Measurements from ENCODE around the gene GSS. TPM values are rescaled to one million over a fixed set of nuclear protein-coding genes. Genes with fewer than 3 reads are reported as not detected.

Gene GSS
- total and polyA plus RNA-seq, 2 donors (not counting 3 experiments of a cell fraction or from before 2014, with no cell fraction given): 47.9 to 65.1 TPM

GRCh38 chr20:34987288-34988190 is 31.9 kb upstream of the GSS start:
- no peak for TF ChIP-seq GATA2 (IDR thresholded peaks at IDR 0.05; ENCODE audit: insufficient read depth, insufficient read length, low read depth, low read length)
- TF ChIP-seq JUN (IDR thresholded peaks at IDR 0.05; ENCODE audit: borderline replicate concordance, insufficient read depth, insufficient read length, low read depth): no peak
- no peak for TF ChIP-seq EZH2 (IDR thresholded peaks at IDR 0.05; ENCODE audit: borderline replicate concordance, low read depth, low read length, severe bottlenecking)
- TF ChIP-seq POLR2AphosphoS5 (IDR thresholded peaks at IDR 0.05; ENCODE audit: insufficient read depth, low read depth, low read length): no peak
- TF ChIP-seq POLR2A (IDR thresholded peaks at IDR 0.05; ENCODE audit: low read depth, low read length): no peak
- no peak for TF ChIP-seq MAX (IDR thresholded peaks at IDR 0.05; ENCODE audit: insufficient read depth, insufficient read length)
- TF ChIP-seq MYC (IDR thresholded peaks at IDR 0.05; ENCODE audit: low read depth, low read length): no peak
- no peak for TF ChIP-seq CTCF (IDR thresholded peaks at IDR 0.05; ENCODE audit: extremely low read depth in 1 of 2, insufficient read depth in 1 of 2, low read depth in 1 of 2, low read length in 2 of 2)
- no peak for TF ChIP-seq FOS (IDR thresholded peaks at IDR 0.05; ENCODE audit: borderline replicate concordance, insufficient read depth, low read length)
- Histone ChIP-seq H3K4me2 (ENCODE audit: insufficient read depth, low read length) (no peak overlapping the region), H3K4me1 (ENCODE audit: control insufficient read depth, extremely low read depth, insufficient read depth, low read length) (no peaks in the 10 kb centered on the region), H3K27ac (ENCODE audit: insufficient read depth, low read depth, low read length) (no peak overlapping the region), H2AFZ (ENCODE audit: low read depth, low read length) (no peak overlapping the region), H3K9me1 (replicated peaks; ENCODE audit: control insufficient read depth, extremely low read depth, insufficient read depth, low read length) (no peaks in the 10 kb centered on the region), H3K9me3 (replicated peaks; ENCODE audit: control insufficient read depth, insufficient read depth, low read length) (no peaks in the 10 kb centered on the region), H4K20me1 (replicated peaks; ENCODE audit: control insufficient read depth, extremely low read depth, insufficient read depth, low read length) (no peaks in the 10 kb centered on the region), H3K9ac (replicated peaks; ENCODE audit: extremely low read depth, insufficient read depth, low read length) (no peak overlapping the region), H3K27me3 (ENCODE audit: control insufficient read depth in 2 of 2, insufficient read depth in 2 of 2, low read length in 2 of 2) (peaks cover 5% of the 10 kb centered on the region in 2 experiments), H3K79me2 (ENCODE audit: control insufficient read depth, insufficient read depth, low read length) (no peaks in the 10 kb centered on the region), H3K36me3 (ENCODE audit: control insufficient read depth in 2 of 2, extremely low read depth in 1 of 2, insufficient read depth in 2 of 2, low read length in 2 of 2) (no peaks in the 10 kb centered on the region), H3K4me3 (replicated peaks in 1 of 3; ENCODE audit: insufficient read depth in 1 of 3, low read depth in 1 of 3, low read length in 3 of 3) (no peak overlapping the region)
- intact Hi-C loops (cut with micrococcal nuclease) (no loop called here), dilution Hi-C loops (cut with MboI; ENCODE audit: extremely low pct_ligation_motif_present, low sequenced_read_pairs) (no loop called here)
- DNase-seq (ENCODE audit: low read depth, low spot score): no peak
- ChIA-PET CTCF (interaction anchor here (5.7 kb wide), 1 partner anchor 113 kb away, joined by 71 read pairs; the partner anchor contains the start of genes ACSS2 and GGT7), POLR2A (no interaction called here)
- no TSS peak for BruUV-seq (replicated peaks)
- FAIRE-seq: no peak

Data from endothelial cell of umbilical vein (primary cell).